ENCODE results near the gene CDH4.

DNA sequence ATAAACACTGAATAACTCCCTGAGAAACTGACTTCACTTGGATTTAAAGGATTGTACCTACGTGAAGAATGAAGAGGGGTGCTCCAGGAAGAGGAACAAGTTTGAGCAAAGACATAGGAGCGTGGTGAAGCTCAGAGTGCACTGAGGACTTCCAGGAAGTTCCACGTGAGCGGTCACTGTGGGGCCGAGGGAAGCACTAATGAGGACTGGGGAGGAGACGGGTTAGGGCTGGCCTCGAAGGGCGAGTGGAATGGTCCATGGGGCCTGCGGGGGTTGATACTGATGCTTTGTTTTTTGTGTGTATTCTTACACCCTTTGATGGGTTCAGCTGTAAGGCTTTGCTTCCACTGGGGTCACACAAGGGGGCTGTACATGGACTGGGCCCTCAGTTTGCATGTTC, 91.9 kb downstream of the CDH4 start:
- TF ChIP-seq, protein P1, sequence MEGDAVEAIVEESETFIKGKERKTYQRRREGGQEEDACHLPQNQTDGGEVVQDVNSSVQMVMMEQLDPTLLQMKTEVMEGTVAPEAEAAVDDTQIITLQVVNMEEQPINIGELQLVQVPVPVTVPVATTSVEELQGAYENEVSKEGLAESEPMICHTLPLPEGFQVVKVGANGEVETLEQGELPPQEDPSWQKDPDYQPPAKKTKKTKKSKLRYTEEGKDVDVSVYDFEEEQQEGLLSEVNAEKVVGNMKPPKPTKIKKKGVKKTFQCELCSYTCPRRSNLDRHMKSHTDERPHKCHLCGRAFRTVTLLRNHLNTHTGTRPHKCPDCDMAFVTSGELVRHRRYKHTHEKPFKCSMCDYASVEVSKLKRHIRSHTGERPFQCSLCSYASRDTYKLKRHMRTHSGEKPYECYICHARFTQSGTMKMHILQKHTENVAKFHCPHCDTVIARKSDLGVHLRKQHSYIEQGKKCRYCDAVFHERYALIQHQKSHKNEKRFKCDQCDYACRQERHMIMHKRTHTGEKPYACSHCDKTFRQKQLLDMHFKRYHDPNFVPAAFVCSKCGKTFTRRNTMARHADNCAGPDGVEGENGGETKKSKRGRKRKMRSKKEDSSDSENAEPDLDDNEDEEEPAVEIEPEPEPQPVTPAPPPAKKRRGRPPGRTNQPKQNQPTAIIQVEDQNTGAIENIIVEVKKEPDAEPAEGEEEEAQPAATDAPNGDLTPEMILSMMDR (IDR thresholded peaks at IDR 0.05), result no peak
- TF ChIP-seq EZH2 (IDR thresholded peaks at IDR 0.05; ENCODE audit: borderline replicate concordance, insufficient read depth, low read depth, low read length, poor library complexity, severe bottlenecking), result no peak

Data from B cell (primary cell).